ENCODE data around the gene MRTO4. TPM values are rescaled to one million over a fixed set of nuclear protein-coding genes. Genes with fewer than 3 reads are reported as not detected.

Gene MRTO4
- 27.7 and 58.4 TPM in 2 replicates for total RNA-seq

DNA sequence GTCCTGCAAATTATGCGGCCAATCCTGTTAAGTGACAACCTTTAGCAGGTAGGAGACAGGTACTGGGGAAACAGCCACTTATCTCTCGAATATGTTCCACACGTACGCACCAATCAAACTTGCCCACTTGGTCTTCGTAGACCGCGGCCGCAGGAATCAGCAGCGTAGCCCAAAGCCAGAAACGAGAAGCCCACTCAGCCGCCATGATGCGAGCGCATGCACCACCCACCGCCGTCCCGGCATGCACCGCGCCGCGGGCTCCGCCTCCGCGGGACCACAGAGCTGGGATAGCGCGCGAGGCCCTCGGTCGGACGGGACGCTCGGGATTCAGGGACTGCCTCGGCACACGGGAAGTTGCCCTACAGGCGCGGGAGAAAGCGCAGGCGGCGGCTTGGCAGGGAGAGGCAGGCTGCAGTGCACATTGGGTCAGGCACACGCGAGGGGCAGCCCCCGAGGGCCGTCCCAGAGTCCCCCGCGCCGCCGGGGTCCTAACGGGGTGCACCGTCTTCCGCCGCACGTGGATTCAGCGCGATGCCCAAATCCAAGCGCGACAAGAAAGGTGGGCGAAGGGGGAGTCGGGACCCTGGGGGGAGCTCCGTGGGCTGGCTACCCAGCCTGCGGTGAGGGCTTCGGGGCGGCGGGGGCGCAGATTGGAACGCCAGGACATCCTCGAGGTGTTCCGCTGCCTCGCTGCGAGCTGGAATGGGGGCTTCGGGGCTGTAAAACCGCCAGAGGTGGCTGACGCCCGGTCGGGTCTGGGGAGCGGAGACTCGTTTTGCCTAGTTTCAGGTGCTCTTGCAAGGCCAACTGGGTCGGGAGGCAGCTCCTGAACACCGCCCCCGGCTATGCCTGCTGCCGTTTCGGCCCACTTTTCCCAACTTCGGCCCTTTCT is at the start of gene MRTO4, which contains the start of gene EMC1:
Gene MRTO4 (plus strand): TSS at position 501 of the 892 bp plus-strand sequence. CDS start 31 bp downstream, at position 532.
Gene EMC1 (minus strand): TSS at position 220 of the 892 bp plus-strand sequence. CDS start 15 bp downstream, at position 205.

DNA sequence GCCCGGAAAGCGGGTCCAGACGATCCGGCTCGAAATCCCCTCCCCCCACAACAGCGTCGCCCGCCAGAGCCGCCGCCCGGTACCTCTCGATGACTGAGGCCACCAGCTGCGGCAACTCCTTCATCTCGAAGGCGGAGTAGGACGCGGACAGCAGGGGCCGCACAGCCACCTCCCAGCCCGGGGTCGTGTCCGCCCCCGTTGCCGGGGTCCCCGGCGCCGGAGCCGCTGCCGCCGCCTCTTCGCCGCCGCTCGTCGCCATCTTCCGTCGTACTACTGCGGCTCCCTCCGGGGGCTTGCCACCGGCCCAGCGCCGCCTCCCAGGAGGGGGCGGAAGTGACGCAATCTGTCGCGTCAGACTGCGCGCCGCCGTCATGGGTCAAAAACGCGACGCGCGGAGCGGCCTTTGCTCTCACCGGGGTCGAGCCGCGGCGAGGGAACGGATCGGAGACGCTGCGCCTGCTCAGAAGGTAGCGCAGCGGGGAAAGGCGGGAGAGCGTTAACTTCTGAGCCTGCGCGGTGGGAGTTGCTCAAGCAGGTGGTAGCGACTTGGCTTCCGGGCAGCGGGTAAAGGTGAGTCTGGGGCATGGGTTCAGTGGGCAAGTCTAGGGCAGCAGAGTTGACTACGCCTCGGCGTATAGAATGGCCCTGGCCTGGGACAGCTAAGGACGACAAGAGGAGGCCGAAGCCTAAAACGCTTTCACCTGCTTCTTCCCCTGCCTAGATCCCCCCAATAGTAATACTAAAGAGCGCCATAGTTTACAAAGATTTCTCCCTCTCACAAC is 41.4 kb upstream of the MRTO4 start, which contains the start of gene UBR4:
Gene UBR4 (minus strand): TSS at position 277 of the 782 bp plus-strand sequence. CDS start 18 bp downstream, at position 259.

DNA sequence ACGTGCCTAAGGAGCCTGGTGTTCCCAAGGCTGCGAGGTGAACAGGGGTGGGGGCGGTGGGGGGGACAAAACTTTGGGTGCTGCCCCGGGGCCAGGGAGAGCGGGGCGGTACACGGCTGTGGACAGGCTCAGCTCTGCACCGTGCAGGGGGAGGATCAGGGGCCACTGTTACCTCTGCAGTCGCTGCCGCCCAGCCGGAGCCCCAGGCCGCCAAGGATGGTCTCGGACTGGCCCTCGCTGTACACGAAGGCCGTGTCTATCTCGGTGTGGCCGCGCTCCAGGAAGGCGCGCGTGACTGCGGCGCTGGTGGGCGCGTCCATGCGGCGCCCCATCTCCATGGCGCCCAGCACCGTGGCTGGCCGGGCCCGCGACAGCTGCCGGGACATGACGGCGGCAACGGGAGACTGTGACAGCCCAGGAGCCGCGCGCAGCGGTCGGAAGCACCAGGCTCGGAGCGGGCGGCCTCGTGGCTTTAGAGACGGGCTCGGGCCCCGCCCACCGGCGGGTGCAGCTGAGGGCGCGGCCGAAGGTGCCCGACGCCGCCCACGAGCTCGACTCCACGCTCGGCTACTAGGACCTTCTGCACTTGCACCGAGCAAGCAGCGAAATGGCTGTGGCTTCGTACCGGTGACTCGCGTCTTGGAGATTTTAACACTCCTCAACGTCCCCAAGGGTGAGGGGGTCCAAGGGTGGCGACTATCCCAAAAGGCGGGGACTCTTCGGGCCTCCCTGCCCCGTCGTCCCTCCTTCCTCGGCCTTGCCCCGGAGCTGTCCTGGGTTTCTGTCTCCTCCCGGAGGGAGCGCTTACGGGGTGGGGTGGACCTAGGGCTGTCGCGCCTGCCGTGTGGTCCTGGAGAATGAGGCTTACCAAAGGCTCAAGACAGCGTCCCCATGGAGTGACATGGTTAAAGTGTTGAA is 37.0 kb downstream of the MRTO4 start, which contains the start of gene AKR7A3:
Gene AKR7A3 (minus strand): TSS at position 447 of the 918 bp plus-strand sequence. CDS start 61 bp downstream, at position 386.

Other genes with a start within 250 kb of the MRTO4 start
- 153 and 165 TPM in 2 replicates for gene UBR4, start 41.5 kb upstream of the MRTO4 start, total RNA-seq
- gene EMC1, start 281 bp upstream of the MRTO4 start, total RNA-seq, result 77.9 and 89.5 TPM in 2 replicates
- 0.44 and 0.62 TPM in 2 replicates for gene AKR7A3, start 37.0 kb downstream of the MRTO4 start, total RNA-seq
- gene AKR7A2, start 60.3 kb downstream of the MRTO4 start, total RNA-seq, result 84.1 and 104 TPM in 2 replicates
- 22.6 and 23.2 TPM in 2 replicates for gene SLC66A1, start 60.5 kb downstream of the MRTO4 start, total RNA-seq
- 158 and 172 TPM in 2 replicates for gene CAPZB, start 233.7 kb downstream of the MRTO4 start, total RNA-seq